ENCODE data around the gene IFITM5.

Gene IFITM5

GRCh38 chr11:285894-286220 lies 13.5 kb downstream of the IFITM5 start:
- no peaks in the 10 kb centered on the region for H3K36me3 ChIP-seq (ENCODE audit: control insufficient read depth in 4 of 4, insufficient read depth in 4 of 4, low read length in 3 of 4)
- peaks cover 0 to 48% (median 27%) of the 10 kb centered on the region in 5 experiments for H3K27me3 ChIP-seq (replicated peaks in 2 of 5; ENCODE audit: control insufficient read depth in 4 of 5, insufficient read depth in 5 of 5, low read length in 4 of 5)
- H3K4me1 ChIP-seq (ENCODE audit: control extremely low read depth in 1 of 4, control insufficient read depth in 4 of 4, insufficient read depth in 4 of 4, low read length in 3 of 4), result peaks cover 0 to 33% (median 25%) of the 10 kb centered on the region in 4 experiments
- ChIA-PET POLR2A (no interaction called here), CTCF (interaction anchor here (1.5 kb wide), 1 partner anchor 21 kb away, joined by 4 read pairs; no protein-coding TSS in a partner anchor)
- H3K27ac ChIP-seq (ENCODE audit: insufficient read depth in 1 of 2, low read depth in 1 of 2, low read length in 2 of 2, poor library complexity in 1 of 2, severe bottlenecking in 2 of 2), result no peak overlapping the region
- H3K4me3 ChIP-seq (ENCODE audit: control insufficient read depth in 1 of 7, extremely low read depth in 1 of 7, insufficient read depth in 4 of 7, low read depth in 2 of 7, low read length in 6 of 7), result no peak overlapping the region
- DNase-seq, result no peak
- no peaks in the 10 kb centered on the region for H3K9me3 ChIP-seq (ENCODE audit: control extremely low read depth in 1 of 5, control insufficient read depth in 4 of 5, insufficient read depth in 2 of 5, low read depth in 1 of 5, low read length in 4 of 5)
- WGBS (ENCODE audit: insufficient coverage), result 100% methylated on average over 2 of the region's 8 CpGs

GRCh38 chr11:285021-285893 lies 14.1 kb downstream of the IFITM5 start:
- CTCF ChIA-PET, result no interaction called here
- Histone ChIP-seq H3K27me3 (replicated peaks in 2 of 5; ENCODE audit: control insufficient read depth in 4 of 5, insufficient read depth in 5 of 5, low read length in 4 of 5) (peaks cover 0 to 54% (median 27%) of the 10 kb centered on the region in 5 experiments), H3K27ac (ENCODE audit: insufficient read depth in 1 of 2, low read depth in 1 of 2, low read length in 2 of 2, poor library complexity in 1 of 2, severe bottlenecking in 2 of 2) (no peak overlapping the region), H3K36me3 (ENCODE audit: control insufficient read depth in 4 of 4, insufficient read depth in 4 of 4, low read length in 3 of 4) (no peaks in the 10 kb centered on the region), H3K9me3 (ENCODE audit: control extremely low read depth in 1 of 5, control insufficient read depth in 4 of 5, insufficient read depth in 2 of 5, low read depth in 1 of 5, low read length in 4 of 5) (no peaks in the 10 kb centered on the region), H3K4me1 (ENCODE audit: control extremely low read depth in 1 of 4, control insufficient read depth in 4 of 4, insufficient read depth in 4 of 4, low read length in 3 of 4) (peaks cover 0 to 39% (median 31%) of the 10 kb centered on the region in 4 experiments), H3K4me3 (ENCODE audit: control insufficient read depth in 1 of 7, extremely low read depth in 1 of 7, insufficient read depth in 4 of 7, low read depth in 2 of 7, low read length in 6 of 7) (no peak overlapping the region)
- DNase-seq, result no peak
- 90% methylated on average over 15 of the region's 29 CpGs for WGBS (ENCODE audit: insufficient coverage)
- POLR2A ChIA-PET, result no interaction called here

- DNase-seq, result no peak
- ChIA-PET POLR2A (no interaction called here), CTCF (interaction anchor here (0.7 to 2.2 kb wide), 5 partner anchors 9 to 71 kb away, joined by 3 to 7 read pairs (median 3); partner anchors contain the start of gene IFITM5)
- no peak overlapping the region for H3K27ac ChIP-seq (ENCODE audit: insufficient read depth in 1 of 2, low read depth in 1 of 2, low read length in 2 of 2, poor library complexity in 1 of 2, severe bottlenecking in 2 of 2)
- no peak overlapping the region for H3K4me3 ChIP-seq (ENCODE audit: control insufficient read depth in 1 of 7, extremely low read depth in 1 of 7, insufficient read depth in 4 of 7, low read depth in 2 of 7, low read length in 6 of 7)
- H3K27me3 ChIP-seq (replicated peaks in 2 of 5; ENCODE audit: control insufficient read depth in 4 of 5, insufficient read depth in 5 of 5, low read length in 4 of 5), result peaks cover 0 to 62% (median 27%) of the 10 kb centered on the region in 5 experiments
- H3K36me3 ChIP-seq (ENCODE audit: control insufficient read depth in 4 of 4, insufficient read depth in 4 of 4, low read length in 3 of 4), result no peaks in the 10 kb centered on the region
- no peaks in the 10 kb centered on the region for H3K9me3 ChIP-seq (ENCODE audit: control extremely low read depth in 1 of 5, control insufficient read depth in 4 of 5, insufficient read depth in 2 of 5, low read depth in 1 of 5, low read length in 4 of 5)
- H3K4me1 ChIP-seq (ENCODE audit: control extremely low read depth in 1 of 4, control insufficient read depth in 4 of 4, insufficient read depth in 4 of 4, low read length in 3 of 4), result peaks cover 0 to 42% (median 33%) of the 10 kb centered on the region in 4 experiments
- WGBS (ENCODE audit: insufficient coverage), result 95% methylated on average over 20 of the region's 24 CpGs
These were observed 15.0 kb downstream of the IFITM5 start for GRCh38 chr11:284105-285020.

GRCh38 chr11:283405-284104 lies 15.8 kb downstream of the IFITM5 start:
- DNase-seq, result no peak
- 98% methylated on average over 7 of the region's 23 CpGs for WGBS (ENCODE audit: insufficient coverage)
- CTCF ChIA-PET, result interaction anchor here (0.7 to 2.2 kb wide), 7 partner anchors 10 to 72 kb away, joined by 3 to 7 read pairs (median 3); partner anchors contain the start of gene IFITM5
- H3K27ac ChIP-seq (ENCODE audit: insufficient read depth in 1 of 2, low read depth in 1 of 2, low read length in 2 of 2, poor library complexity in 1 of 2, severe bottlenecking in 2 of 2), result no peak overlapping the region
- H3K4me1 ChIP-seq (ENCODE audit: control extremely low read depth in 1 of 4, control insufficient read depth in 4 of 4, insufficient read depth in 4 of 4, low read length in 3 of 4), result peaks cover 0 to 48% (median 35%) of the 10 kb centered on the region in 4 experiments
- no peaks in the 10 kb centered on the region for H3K9me3 ChIP-seq (ENCODE audit: control extremely low read depth in 1 of 5, control insufficient read depth in 4 of 5, insufficient read depth in 2 of 5, low read depth in 1 of 5, low read length in 4 of 5)
- no peaks in the 10 kb centered on the region for H3K36me3 ChIP-seq (ENCODE audit: control insufficient read depth in 4 of 4, insufficient read depth in 4 of 4, low read length in 3 of 4)
- POLR2A ChIA-PET, result no interaction called here
- H3K27me3 ChIP-seq (replicated peaks in 2 of 5; ENCODE audit: control insufficient read depth in 4 of 5, insufficient read depth in 5 of 5, low read length in 4 of 5), result peaks cover 0 to 71% (median 27%) of the 10 kb centered on the region in 5 experiments
- H3K4me3 ChIP-seq (ENCODE audit: control insufficient read depth in 1 of 7, extremely low read depth in 1 of 7, insufficient read depth in 4 of 7, low read depth in 2 of 7, low read length in 6 of 7), result no peak overlapping the region

GRCh38 chr11:282630-283360 lies 16.5 kb downstream of the IFITM5 start:
- no peaks in the 10 kb centered on the region for H3K9me3 ChIP-seq (ENCODE audit: control extremely low read depth in 1 of 5, control insufficient read depth in 4 of 5, insufficient read depth in 2 of 5, low read depth in 1 of 5, low read length in 4 of 5)
- H3K4me1 ChIP-seq (ENCODE audit: control extremely low read depth in 1 of 4, control insufficient read depth in 4 of 4, insufficient read depth in 4 of 4, low read length in 3 of 4), result peaks cover 0 to 44% (median 29%) of the 10 kb centered on the region in 4 experiments
- no peak for DNase-seq
- no peaks in the 10 kb centered on the region for H3K36me3 ChIP-seq (ENCODE audit: control insufficient read depth in 4 of 4, insufficient read depth in 4 of 4, low read length in 3 of 4)
- 90% methylated on average over 7 of the region's 13 CpGs for WGBS (ENCODE audit: insufficient coverage)
- H3K4me3 ChIP-seq (ENCODE audit: control insufficient read depth in 1 of 7, extremely low read depth in 1 of 7, insufficient read depth in 4 of 7, low read depth in 2 of 7, low read length in 6 of 7), result no peak overlapping the region
- no peak overlapping the region for H3K27ac ChIP-seq (ENCODE audit: insufficient read depth in 1 of 2, low read depth in 1 of 2, low read length in 2 of 2, poor library complexity in 1 of 2, severe bottlenecking in 2 of 2)
- peaks cover 0 to 71% (median 21%) of the 10 kb centered on the region in 5 experiments for H3K27me3 ChIP-seq (replicated peaks in 2 of 5; ENCODE audit: control insufficient read depth in 4 of 5, insufficient read depth in 5 of 5, low read length in 4 of 5)
- ChIA-PET CTCF (interaction anchor here (0.6 to 2.2 kb wide), 8 partner anchors 9 to 73 kb away, joined by 3 to 7 read pairs (median 3); partner anchors contain the start of gene IFITM5), POLR2A (no interaction called here)

- Histone ChIP-seq H3K4me3 (ENCODE audit: control insufficient read depth in 1 of 7, extremely low read depth in 1 of 7, insufficient read depth in 4 of 7, low read depth in 2 of 7, low read length in 6 of 7) (no peak overlapping the region), H3K4me1 (ENCODE audit: control extremely low read depth in 1 of 4, control insufficient read depth in 4 of 4, insufficient read depth in 4 of 4, low read length in 3 of 4) (peaks cover 0 to 42% (median 27%) of the 10 kb centered on the region in 4 experiments), H3K27me3 (replicated peaks in 2 of 5; ENCODE audit: control insufficient read depth in 4 of 5, insufficient read depth in 5 of 5, low read length in 4 of 5) (peaks cover 0 to 65% (median 21%) of the 10 kb centered on the region in 5 experiments), H3K36me3 (ENCODE audit: control insufficient read depth in 4 of 4, insufficient read depth in 4 of 4, low read length in 3 of 4) (no peaks in the 10 kb centered on the region), H3K27ac (ENCODE audit: insufficient read depth in 1 of 2, low read depth in 1 of 2, low read length in 2 of 2, poor library complexity in 1 of 2, severe bottlenecking in 2 of 2) (no peak overlapping the region), H3K9me3 (ENCODE audit: control extremely low read depth in 1 of 5, control insufficient read depth in 4 of 5, insufficient read depth in 2 of 5, low read depth in 1 of 5, low read length in 4 of 5) (no peaks in the 10 kb centered on the region)
- CTCF ChIA-PET, result interaction anchor here (0.6 to 2.2 kb wide), 6 partner anchors 9 to 32 kb away, joined by 3 to 7 read pairs (median 3); no protein-coding TSS in a partner anchor
- POLR2A ChIA-PET, result no interaction called here
- no peak for DNase-seq
- 93% methylated on average over 3 of the region's 4 CpGs for WGBS (ENCODE audit: insufficient coverage)
These were observed 17.2 kb downstream of the IFITM5 start for GRCh38 chr11:282171-282570.

Measured in common myeloid progenitor, CD34-positive (primary cell).